GM23248 (cell line): ENCODE measurements around the gene WDR70.

Experiments used
- EZH2 ChIP-seq: fragments of 200-600 bp; sonication (generic); IDR thresholded peaks from 2 replicates; pipeline ENCODE4 v1.6.1; 2018; ENCODE audit warnings: antibody characterized with exemption, mild to moderate bottlenecking; ENCODE audit not compliant: insufficient read depth, poor library complexity, severe bottlenecking
- EZH2phosphoT487 ChIP-seq: fragments of 200-600 bp; sonication (generic); IDR thresholded peaks from 2 replicates; pipeline ENCODE4 v1.6.1; 2018; ENCODE audit warnings: antibody characterized with exemption, moderate library complexity, mild to moderate bottlenecking, low read depth; ENCODE audit not compliant: insufficient read depth

- TF ChIP-seq EZH2, result no peak
- no peak for TF ChIP-seq EZH2phosphoT487
Observed at GRCh38 chr5:37685211-37685610, 306.1 kb downstream of the WDR70 start.
